Measurements from ENCODE around the gene NPM3. TPM values are rescaled to one million over a fixed set of nuclear protein-coding genes. Genes with fewer than 3 reads are reported as not detected.

NPM3 gene
- total and polyA plus RNA-seq, 2 of the 8 experiments (the other 6 are each of a cell fraction or from before 2014, with no cell fraction given), result 127 to 175 TPM

DNA sequence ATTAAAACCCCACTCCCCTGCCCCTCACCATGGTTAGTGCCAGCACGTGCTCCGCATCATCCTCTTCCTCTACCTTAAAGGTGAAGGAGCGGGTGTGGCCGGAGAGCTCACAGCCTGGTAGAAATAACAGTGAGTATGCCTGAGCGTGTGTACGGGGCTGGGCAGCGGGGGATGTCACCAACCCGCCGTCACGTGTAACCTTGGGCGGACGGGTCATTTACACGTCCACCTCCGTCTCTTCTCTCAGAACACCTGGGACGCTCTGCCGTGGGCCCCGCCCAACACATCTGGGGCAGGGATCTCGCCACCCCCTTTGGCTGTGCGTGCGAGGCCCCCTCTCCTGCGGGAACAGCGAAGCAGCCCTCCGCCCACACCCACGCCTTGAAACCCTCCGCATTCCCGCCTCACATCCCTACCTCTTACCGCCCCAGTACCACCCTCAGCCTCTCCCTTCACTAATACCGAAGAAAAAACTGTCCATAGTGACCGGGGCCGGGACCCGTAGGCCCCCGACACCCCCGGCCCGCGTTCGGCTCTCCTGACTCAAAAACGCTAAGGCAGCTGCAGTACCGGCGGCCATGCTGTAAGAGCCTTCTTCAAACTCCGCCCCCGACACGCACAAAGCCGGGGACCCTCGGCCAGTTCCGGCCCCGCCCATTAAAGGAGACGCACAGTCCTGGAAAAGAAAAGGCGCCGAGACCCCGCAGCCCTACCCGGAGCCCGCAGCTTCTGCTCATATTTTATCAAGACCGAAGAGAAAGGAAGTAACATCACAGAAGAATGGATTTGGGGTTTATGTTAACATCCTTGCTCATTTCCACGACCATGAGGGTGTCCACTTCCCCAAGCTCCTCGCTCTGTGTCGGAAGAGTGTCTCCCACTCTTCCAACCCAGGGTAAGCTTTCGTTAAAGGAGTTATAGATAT lies at the start of gene NPM3 (continued):
- TF ChIP-seq, protein P1, sequence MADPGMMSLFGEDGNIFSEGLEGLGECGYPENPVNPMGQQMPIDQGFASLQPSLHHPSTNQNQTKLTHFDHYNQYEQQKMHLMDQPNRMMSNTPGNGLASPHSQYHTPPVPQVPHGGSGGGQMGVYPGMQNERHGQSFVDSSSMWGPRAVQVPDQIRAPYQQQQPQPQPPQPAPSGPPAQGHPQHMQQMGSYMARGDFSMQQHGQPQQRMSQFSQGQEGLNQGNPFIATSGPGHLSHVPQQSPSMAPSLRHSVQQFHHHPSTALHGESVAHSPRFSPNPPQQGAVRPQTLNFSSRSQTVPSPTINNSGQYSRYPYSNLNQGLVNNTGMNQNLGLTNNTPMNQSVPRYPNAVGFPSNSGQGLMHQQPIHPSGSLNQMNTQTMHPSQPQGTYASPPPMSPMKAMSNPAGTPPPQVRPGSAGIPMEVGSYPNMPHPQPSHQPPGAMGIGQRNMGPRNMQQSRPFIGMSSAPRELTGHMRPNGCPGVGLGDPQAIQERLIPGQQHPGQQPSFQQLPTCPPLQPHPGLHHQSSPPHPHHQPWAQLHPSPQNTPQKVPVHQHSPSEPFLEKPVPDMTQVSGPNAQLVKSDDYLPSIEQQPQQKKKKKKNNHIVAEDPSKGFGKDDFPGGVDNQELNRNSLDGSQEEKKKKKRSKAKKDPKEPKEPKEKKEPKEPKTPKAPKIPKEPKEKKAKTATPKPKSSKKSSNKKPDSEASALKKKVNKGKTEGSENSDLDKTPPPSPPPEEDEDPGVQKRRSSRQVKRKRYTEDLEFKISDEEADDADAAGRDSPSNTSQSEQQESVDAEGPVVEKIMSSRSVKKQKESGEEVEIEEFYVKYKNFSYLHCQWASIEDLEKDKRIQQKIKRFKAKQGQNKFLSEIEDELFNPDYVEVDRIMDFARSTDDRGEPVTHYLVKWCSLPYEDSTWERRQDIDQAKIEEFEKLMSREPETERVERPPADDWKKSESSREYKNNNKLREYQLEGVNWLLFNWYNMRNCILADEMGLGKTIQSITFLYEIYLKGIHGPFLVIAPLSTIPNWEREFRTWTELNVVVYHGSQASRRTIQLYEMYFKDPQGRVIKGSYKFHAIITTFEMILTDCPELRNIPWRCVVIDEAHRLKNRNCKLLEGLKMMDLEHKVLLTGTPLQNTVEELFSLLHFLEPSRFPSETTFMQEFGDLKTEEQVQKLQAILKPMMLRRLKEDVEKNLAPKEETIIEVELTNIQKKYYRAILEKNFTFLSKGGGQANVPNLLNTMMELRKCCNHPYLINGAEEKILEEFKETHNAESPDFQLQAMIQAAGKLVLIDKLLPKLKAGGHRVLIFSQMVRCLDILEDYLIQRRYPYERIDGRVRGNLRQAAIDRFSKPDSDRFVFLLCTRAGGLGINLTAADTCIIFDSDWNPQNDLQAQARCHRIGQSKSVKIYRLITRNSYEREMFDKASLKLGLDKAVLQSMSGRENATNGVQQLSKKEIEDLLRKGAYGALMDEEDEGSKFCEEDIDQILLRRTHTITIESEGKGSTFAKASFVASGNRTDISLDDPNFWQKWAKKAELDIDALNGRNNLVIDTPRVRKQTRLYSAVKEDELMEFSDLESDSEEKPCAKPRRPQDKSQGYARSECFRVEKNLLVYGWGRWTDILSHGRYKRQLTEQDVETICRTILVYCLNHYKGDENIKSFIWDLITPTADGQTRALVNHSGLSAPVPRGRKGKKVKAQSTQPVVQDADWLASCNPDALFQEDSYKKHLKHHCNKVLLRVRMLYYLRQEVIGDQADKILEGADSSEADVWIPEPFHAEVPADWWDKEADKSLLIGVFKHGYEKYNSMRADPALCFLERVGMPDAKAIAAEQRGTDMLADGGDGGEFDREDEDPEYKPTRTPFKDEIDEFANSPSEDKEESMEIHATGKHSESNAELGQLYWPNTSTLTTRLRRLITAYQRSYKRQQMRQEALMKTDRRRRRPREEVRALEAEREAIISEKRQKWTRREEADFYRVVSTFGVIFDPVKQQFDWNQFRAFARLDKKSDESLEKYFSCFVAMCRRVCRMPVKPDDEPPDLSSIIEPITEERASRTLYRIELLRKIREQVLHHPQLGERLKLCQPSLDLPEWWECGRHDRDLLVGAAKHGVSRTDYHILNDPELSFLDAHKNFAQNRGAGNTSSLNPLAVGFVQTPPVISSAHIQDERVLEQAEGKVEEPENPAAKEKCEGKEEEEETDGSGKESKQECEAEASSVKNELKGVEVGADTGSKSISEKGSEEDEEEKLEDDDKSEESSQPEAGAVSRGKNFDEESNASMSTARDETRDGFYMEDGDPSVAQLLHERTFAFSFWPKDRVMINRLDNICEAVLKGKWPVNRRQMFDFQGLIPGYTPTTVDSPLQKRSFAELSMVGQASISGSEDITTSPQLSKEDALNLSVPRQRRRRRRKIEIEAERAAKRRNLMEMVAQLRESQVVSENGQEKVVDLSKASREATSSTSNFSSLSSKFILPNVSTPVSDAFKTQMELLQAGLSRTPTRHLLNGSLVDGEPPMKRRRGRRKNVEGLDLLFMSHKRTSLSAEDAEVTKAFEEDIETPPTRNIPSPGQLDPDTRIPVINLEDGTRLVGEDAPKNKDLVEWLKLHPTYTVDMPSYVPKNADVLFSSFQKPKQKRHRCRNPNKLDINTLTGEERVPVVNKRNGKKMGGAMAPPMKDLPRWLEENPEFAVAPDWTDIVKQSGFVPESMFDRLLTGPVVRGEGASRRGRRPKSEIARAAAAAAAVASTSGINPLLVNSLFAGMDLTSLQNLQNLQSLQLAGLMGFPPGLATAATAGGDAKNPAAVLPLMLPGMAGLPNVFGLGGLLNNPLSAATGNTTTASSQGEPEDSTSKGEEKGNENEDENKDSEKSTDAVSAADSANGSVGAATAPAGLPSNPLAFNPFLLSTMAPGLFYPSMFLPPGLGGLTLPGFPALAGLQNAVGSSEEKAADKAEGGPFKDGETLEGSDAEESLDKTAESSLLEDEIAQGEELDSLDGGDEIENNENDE (IDR thresholded peaks at IDR 0.05; ENCODE audit: insufficient replicate concordance, low read length), result no peak
- TF ChIP-seq JUN (IDR thresholded peaks at IDR 0.05; ENCODE audit: low read depth, low read length) (no peak), POLR2A (IDR thresholded peaks at IDR 0.05; ENCODE audit: control extremely low read depth in 1 of 2, low read depth in 2 of 2, low read length in 2 of 2) (peak in 1 of 2 experiments; percentile 67; a peak in 2 of 3 replicates), CHD2 (IDR thresholded peaks at IDR 0.05; ENCODE audit: low read length) (no peak), NRF1 (IDR thresholded peaks at IDR 0.05; ENCODE audit: low read depth, low read length) (no peak), NANOG (IDR thresholded peaks at IDR 0.05; ENCODE audit: insufficient read depth, low read depth, low read length, poor library complexity, severe bottlenecking) (no peak)
- TF ChIP-seq, protein P2, sequence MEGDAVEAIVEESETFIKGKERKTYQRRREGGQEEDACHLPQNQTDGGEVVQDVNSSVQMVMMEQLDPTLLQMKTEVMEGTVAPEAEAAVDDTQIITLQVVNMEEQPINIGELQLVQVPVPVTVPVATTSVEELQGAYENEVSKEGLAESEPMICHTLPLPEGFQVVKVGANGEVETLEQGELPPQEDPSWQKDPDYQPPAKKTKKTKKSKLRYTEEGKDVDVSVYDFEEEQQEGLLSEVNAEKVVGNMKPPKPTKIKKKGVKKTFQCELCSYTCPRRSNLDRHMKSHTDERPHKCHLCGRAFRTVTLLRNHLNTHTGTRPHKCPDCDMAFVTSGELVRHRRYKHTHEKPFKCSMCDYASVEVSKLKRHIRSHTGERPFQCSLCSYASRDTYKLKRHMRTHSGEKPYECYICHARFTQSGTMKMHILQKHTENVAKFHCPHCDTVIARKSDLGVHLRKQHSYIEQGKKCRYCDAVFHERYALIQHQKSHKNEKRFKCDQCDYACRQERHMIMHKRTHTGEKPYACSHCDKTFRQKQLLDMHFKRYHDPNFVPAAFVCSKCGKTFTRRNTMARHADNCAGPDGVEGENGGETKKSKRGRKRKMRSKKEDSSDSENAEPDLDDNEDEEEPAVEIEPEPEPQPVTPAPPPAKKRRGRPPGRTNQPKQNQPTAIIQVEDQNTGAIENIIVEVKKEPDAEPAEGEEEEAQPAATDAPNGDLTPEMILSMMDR (IDR thresholded peaks at IDR 0.05; ENCODE audit: control extremely low read depth in 1 of 3, insufficient read depth in 1 of 3, low read depth in 1 of 3, low read length in 3 of 3), result no peak

All from H1 (cell line).